Psoas muscle (tissue), 8 donors: ENCODE data around the gene DNMBP. TPM values are rescaled to one million over a fixed set of nuclear protein-coding genes. Genes with fewer than 3 reads are reported as not detected.
"Not testable (repeated sequence)": the region's sequence is repeated elsewhere in the genome, so short reads cannot be mapped to it uniquely, and the experiment has no call there.

Source experiments
- ATAC-seq, 4 donors: fragments of 200-7000 bp; cut with Tn5 transposase; one replicate each; pipeline ENCODE4 v1.9.1; 2020; ENCODE audit warnings: moderate library complexity in 3 of 4, mild to moderate bottlenecking in 2 of 4
- DNase-seq, 2 donors: peaks; one replicate each; pipeline ENCODE4 v3.0.0-alpha.2; 2020
- H3K27ac ChIP-seq: fragments of 200-600 bp; one replicate; pipeline ENCODE4 v1.8.0; 2022
- H3K27me3 ChIP-seq, 3 donors: fragments of 200-600 bp in 1 of 3; one replicate each; pipeline versions ENCODE4 v1.6.1 to v1.8.0; 2013 to 2022; ENCODE audit warnings: low read length in 2 of 3, mild to moderate bottlenecking in 2 of 3, moderate library complexity in 1 of 3; ENCODE audit not compliant: insufficient read depth in 3 of 3
- H3K36me3 ChIP-seq, 2 donors: fragments of 200-600 bp in 1 of 2; one replicate each; pipeline versions ENCODE4 v1.6.1 to v1.8.0; 2013 to 2022; ENCODE audit warnings: low read depth in 1 of 2, mild to moderate bottlenecking in 1 of 2, moderate library complexity in 1 of 2; ENCODE audit not compliant: insufficient read depth in 1 of 2
- H3K4me1 ChIP-seq: fragments of 200-600 bp; one replicate; pipeline ENCODE4 v1.8.0; 2022
- H3K4me3 ChIP-seq: fragments of 200-600 bp; one replicate; pipeline ENCODE4 v1.8.0; 2022; ENCODE audit warnings: mild to moderate bottlenecking
- H3K9me3 ChIP-seq: fragments of 200-600 bp; one replicate; pipeline ENCODE4 v1.8.0; 2022
- WGBS, 3 donors: extraction: QIAGEN DNeasy Blood & Tissue Kit; methylation state at CpG; one replicate each; pipeline versions ENCODE4 v1.1.6 to v1.1.7; 2013; 5-methylcytosine and 5-hydroxymethylcytosine counted together
- intact Hi-C, 2 donors: fragments of 100-400 bp; cut with DNase I; formaldehyde crosslinking; loops; one replicate each; pipeline versions ENCODE4 v1.11.0 to v1.14.2; 2022
- polyA plus RNA-seq, 3 donors: library from polyadenylated mRNA; stranded (reverse); fragments of 200-250 nt; gene quantifications; one replicate each; pipeline ENCODE4 v1.2.3, GENCODE V29; 2013
- total RNA-seq, 4 donors: library from RNA; stranded (reverse); fragmentation: NEBNext Ultra II Directional in 2 of 4; extraction: Animal tissue kit (Norgen Biotek cat#: 25700) in 2 of 4; gene quantifications; one replicate each; pipeline versions ENCODE4 v1.2.1 to v1.2.4, GENCODE V29; 2021 to 2023
- TF ChIP-seq, protein P1 (sequence below): fragments of 200-600 bp; IDR thresholded peaks from one replicate; pipeline ENCODE4 v1.8.0; 2022; ENCODE audit warnings: antibody characterized with exemption
- donor health status: healthy with polysubstance abuse.
- donor health status: DM: no; HTN: no; CAD: no; lungs with moderate emphysema.
- donor health status: Bipolar disorder and iron deficiency.
- donor health status: healthy.
- donor health status: DM: yes; HTN: yes; CAD: no.
- donor health status: DM: no; HTN: no; CAD: no.
- donor health status: DM: no; HTN: no; CAD: no.
- donor health status: DM: yes; HTN: yes; CAD: no.

Gene DNMBP
- total and polyA plus RNA-seq, 7 donors = 6.2 to 16.9 (median 11.0) TPM

DNA sequence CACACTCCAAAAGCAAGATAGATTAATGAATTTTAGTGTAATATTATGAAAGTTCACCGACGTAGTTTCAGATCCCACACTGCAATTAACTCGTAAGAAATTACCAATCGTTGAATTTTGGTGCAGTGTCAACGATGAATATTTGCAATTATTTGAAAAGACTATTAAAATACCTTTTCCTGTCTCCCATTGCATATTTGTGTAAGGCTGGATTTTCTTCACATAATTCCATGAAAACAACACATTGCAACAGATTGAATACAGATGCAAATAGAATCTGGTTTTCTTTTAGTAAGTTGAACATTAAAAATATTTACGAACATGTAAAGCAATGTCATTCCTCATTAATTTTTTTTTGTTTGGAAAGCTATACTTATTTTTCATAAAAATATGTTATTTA is 50.9 kb downstream of the DNMBP start:
- H3K27me3 ChIP-seq = no peaks in the 10 kb centered on the region
- no peaks in the 10 kb centered on the region for H3K4me1 ChIP-seq
- DNase-seq = no peak
- H3K9me3 ChIP-seq = no peaks in the 10 kb centered on the region
- H3K4me3 ChIP-seq = no peak overlapping the region
- TF ChIP-seq, protein P1, sequence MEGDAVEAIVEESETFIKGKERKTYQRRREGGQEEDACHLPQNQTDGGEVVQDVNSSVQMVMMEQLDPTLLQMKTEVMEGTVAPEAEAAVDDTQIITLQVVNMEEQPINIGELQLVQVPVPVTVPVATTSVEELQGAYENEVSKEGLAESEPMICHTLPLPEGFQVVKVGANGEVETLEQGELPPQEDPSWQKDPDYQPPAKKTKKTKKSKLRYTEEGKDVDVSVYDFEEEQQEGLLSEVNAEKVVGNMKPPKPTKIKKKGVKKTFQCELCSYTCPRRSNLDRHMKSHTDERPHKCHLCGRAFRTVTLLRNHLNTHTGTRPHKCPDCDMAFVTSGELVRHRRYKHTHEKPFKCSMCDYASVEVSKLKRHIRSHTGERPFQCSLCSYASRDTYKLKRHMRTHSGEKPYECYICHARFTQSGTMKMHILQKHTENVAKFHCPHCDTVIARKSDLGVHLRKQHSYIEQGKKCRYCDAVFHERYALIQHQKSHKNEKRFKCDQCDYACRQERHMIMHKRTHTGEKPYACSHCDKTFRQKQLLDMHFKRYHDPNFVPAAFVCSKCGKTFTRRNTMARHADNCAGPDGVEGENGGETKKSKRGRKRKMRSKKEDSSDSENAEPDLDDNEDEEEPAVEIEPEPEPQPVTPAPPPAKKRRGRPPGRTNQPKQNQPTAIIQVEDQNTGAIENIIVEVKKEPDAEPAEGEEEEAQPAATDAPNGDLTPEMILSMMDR = no peak
- WGBS, 3 donors = 89 to 91% (median 89%) methylated on average over 6 of the region's 6 CpGs
- H3K27ac ChIP-seq = no peak overlapping the region
- H3K36me3 ChIP-seq = peaks cover 3 to 27% of the 10 kb centered on the region in 2 donors
- ATAC-seq = no peak
- intact Hi-C loops = no loop called here

GRCh38 chr10:99958302-99958701 is 51.4 kb downstream of the DNMBP start:
- TF ChIP-seq, protein P1 = no peak
- no peaks in the 10 kb centered on the region for H3K4me1 ChIP-seq
- intact Hi-C loops = no loop called here
- ATAC-seq (no peak), DNase-seq (no peak)
- H3K27ac ChIP-seq = no peak overlapping the region
- 58 to 67% (median 61%) methylated on average over 2 of the region's 2 CpGs for whole genome bisulfite sequencing, 3 donors
- H3K9me3 ChIP-seq = no peaks in the 10 kb centered on the region
- no peaks in the 10 kb centered on the region for H3K27me3 ChIP-seq
- peaks cover 3 to 31% of the 10 kb centered on the region in 2 donors for H3K36me3 ChIP-seq
- H3K4me3 ChIP-seq = no peak overlapping the region

GRCh38 chr10:99953510-99953909 is 56.2 kb downstream of the DNMBP start:
- intact Hi-C loops, H3K4me3 ChIP-seq, DNase-seq, H3K27ac ChIP-seq, H3K9me3 ChIP-seq, H3K4me1 ChIP-seq, H3K27me3 ChIP-seq: not testable (repeated sequence)
- 30 to 39% (median 34%) methylated on average over 3 of the region's 3 CpGs for WGBS, 3 donors
- H3K36me3 ChIP-seq = peaks cover 3 to 47% of the 10 kb centered on the region in 2 donors
- peak in 3 of 4 donors; percentile 28 to 53 (median 46) for ATAC-seq

DNA sequence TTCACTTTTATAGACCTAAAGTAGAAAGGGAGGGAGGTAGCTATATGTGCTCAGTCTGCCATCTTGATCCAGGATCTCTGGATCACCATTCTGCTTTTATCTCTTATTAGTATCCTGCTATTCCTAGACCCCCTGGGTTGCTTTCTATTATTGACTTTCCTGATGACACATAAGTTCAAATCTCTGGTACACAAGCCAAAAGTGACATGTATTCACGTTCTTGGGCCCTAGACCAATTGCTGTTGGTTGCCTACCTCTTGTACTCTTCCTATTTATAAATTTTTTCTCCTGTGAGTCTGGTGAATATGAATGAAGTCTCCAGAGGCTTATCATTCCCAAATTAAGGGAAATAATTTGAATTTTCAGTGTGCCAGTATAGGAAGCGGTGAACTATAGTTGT is 56.9 kb downstream of the DNMBP start:
- peaks cover 3 to 47% of the 10 kb centered on the region in 2 donors for H3K36me3 ChIP-seq
- intact Hi-C loops = no loop called here
- no peak for DNase-seq
- TF ChIP-seq, protein P1 = no peak
- peak in 1 of 4 donors; percentile 55 for ATAC-seq
- no peak overlapping the region for H3K4me3 ChIP-seq
- no peaks in the 10 kb centered on the region for H3K4me1 ChIP-seq
- WGBS, 3 donors = 67 to 77% (median 71%) methylated on average over 2 of the region's 2 CpGs
- no peak overlapping the region for H3K27ac ChIP-seq
- H3K9me3 ChIP-seq = no peaks in the 10 kb centered on the region
- no peaks in the 10 kb centered on the region for H3K27me3 ChIP-seq

GRCh38 chr10:99946051-99946450 is 63.7 kb downstream of the DNMBP start:
- DNase-seq, H3K9me3 ChIP-seq, H3K27me3 ChIP-seq, intact Hi-C loops, H3K27ac ChIP-seq, H3K36me3 ChIP-seq, H3K4me3 ChIP-seq: not testable (repeated sequence)
- WGBS, 3 donors = 36 to 50% (median 47%) methylated on average over 2 of the region's 2 CpGs
- ATAC-seq = peak in 1 of 4 donors; percentile 44
- H3K4me1 ChIP-seq = peaks cover 26% of the 10 kb centered on the region

GRCh38 chr10:99945263-99945662 is 64.5 kb downstream of the DNMBP start:
- peak; percentile 76 to 84 (median 80) for ATAC-seq

More at GRCh38 chr10:99945263-99945662, 64.5 kb downstream of the DNMBP start:
- peak in 1 of 2 donors; percentile 40 for DNase-seq
- no peaks in the 10 kb centered on the region for H3K9me3 ChIP-seq
- H3K4me3 ChIP-seq = no peak overlapping the region
- intact Hi-C loops = no loop called here
- H3K36me3 ChIP-seq = no peaks in the 10 kb centered on the region
- 35 to 44% (median 39%) methylated on average over 4 of the region's 4 CpGs for WGBS, 3 donors
- H3K27ac ChIP-seq = peak overlapping the region; percentile 32
- TF ChIP-seq, protein P1 = no peak
- H3K27me3 ChIP-seq = no peaks in the 10 kb centered on the region
- peaks cover 26% of the 10 kb centered on the region for H3K4me1 ChIP-seq
